Measurements from ENCODE around the gene CARD11.

- TF ChIP-seq CTCF (IDR thresholded peaks at IDR 0.05) (peak; percentile 64 to 84 (median 78)), POLR2A (IDR thresholded peaks at IDR 0.05) (no peak)
Observed at GRCh38 chr7:2886900-2887299, 156.8 kb downstream of the CARD11 start.

Data from testis (tissue), 2 donors.